Measurements from ENCODE around the gene CYP1A2.

CYP1A2 gene

DNA sequence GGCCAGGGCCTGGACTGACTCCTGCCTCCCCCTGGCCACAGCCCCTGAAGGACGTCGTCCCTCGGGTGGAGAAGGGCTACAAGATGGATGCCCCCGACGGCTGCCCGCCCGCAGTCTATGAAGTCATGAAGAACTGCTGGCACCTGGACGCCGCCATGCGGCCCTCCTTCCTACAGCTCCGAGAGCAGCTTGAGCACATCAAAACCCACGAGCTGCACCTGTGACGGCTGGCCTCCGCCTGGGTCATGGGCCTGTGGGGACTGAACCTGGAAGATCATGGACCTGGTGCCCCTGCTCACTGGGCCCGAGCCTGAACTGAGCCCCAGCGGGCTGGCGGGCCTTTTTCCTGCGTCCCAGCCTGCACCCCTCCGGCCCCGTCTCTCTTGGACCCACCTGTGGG, 53.6 kb downstream of the CYP1A2 start:
- DNase-seq, result no peak

DNA sequence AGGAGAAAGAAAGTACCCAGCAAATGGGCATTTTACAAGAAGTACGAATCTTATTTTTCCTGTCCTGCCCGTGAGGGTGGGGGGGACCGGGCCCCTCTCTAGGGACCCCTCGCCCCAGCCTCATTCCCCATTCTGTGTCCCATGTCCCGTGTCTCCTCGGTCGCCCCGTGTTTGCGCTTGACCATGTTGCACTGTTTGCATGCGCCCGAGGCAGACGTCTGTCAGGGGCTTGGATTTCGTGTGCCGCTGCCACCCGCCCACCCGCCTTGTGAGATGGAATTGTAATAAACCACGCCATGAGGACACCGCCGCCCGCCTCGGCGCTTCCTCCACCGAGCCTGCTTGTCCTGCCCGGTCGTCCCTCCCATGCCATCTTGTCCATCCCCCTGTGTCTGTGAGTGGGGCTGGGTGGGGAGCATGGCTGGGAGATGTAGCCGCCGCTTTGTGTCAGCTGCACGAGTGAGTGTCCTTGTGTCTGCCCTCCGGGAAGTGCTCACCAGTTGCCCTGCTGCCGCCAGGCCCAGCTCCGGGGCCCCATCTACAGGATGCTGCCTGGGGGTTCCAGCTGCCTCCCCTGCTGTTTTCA, 54.3 kb downstream of the CYP1A2 start:
- DNase-seq, result no peak

DNA sequence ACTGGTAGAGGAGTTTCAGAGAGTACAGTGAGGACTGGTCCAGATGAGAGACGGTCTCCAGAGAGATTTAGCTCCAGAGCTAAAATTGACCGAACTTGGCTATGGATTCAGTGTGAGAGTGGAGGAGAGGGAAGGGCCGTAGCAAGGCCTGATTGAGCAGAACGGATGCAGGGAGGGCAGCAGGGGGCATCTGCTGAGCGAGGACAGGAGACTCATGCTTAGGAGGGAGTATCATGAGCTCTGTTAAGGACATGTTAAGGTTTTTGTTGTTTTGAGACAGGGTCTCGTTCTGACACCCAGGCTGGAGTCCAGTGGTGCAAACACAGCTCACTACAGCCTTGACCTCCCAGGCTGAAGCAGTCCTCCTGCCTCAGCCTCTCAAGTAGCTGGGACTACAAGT, 56.3 kb downstream of the CYP1A2 start:
- no peak for DNase-seq

Measured in anterior cingulate cortex (tissue), 58 donors.